ENCODE measurements around the gene CHRNG. TPM values are rescaled to one million over a fixed set of nuclear protein-coding genes. Genes with fewer than 3 reads are reported as not detected.

CHRNG gene
- total RNA-seq, 4 donors from 2014 or later = not detected

DNA sequence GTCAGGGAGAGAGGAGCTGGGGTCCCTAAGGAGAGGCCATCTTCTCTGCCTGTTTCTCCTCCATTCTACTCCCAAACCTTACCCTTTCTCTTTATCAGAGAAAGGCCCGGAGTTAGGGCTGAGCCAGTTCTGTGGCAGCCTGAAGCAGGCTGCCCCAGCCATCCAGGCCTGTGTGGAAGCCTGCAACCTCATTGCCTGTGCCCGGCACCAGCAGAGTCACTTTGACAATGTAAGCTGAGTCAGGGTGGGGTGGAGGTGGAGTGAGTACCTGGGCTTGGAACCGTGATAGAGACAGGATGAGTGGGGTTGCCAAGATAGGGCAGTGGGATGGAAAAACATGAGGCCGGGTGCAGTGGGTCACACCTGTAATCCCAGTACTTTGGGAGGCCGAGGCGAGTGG, 5.2 kb downstream of the CHRNG start:
- no peak for ATAC-seq
- Histone ChIP-seq H3K9me3 (no peaks in the 10 kb centered on the region), H3K27ac (no peak overlapping the region), H3K4me3 (no peak overlapping the region), H3K36me3 (peaks cover 0 to 18% of the 10 kb centered on the region in 2 donors), H3K4me1 (peaks cover 0 to 5% (median 0%) of the 10 kb centered on the region in 3 donors), H3K27me3 (peaks cover 20% of the 10 kb centered on the region)
- TF ChIP-seq POLR2A (IDR thresholded peaks at IDR 0.05) = no peak
- WGBS, 2 donors (ENCODE audit: low coverage in 1 of 2) = 88 to 100% methylated on average over 2 to 5 of the region's 6 CpGs

DNA sequence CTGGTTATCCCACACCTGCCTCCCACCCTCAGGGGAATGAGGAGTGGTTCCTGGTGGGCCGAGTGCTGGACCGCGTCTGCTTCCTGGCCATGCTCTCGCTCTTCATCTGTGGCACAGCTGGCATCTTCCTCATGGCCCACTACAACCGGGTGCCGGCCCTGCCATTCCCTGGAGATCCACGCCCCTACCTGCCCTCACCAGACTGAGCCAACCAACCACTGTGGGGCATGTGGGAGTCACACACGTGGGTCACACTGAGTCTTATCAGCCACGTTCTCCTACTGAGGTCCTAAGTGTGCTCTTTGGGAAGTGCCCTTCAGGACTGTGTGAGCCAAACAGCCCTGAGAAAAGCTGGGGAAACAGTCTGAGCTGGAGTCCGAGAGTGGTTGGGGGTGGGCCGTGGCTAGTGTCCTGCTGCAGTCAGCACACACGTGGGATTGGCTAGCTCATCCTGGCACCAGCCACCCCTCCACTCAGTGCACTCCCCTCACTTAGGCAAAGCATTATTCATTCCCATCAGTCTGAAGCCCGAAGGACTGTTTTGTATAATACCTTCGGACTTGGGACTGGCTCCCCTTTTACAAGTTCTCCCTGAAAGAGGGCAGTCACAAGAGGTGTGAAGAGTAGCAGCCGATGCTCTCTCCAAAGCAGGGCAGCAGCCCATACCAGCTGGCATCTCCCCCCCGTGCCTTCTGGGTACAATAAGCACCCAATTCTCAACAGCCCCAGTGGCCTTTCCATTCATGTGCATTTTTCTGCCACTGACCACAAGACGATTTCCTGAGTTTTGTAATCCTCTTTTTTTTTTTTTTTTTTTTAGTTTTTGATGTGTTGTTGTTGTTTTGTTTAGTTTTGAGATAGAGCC, 6.3 kb downstream of the CHRNG start:
- 91% methylated on average over 15 of the region's 17 CpGs; no CpG with 5 or more reads in 1 of the 2 donors for WGBS, 2 donors (ENCODE audit: low coverage in 1 of 2)
- peaks cover 0 to 18% of the 10 kb centered on the region in 2 donors for H3K36me3 ChIP-seq
- no peaks in the 10 kb centered on the region for H3K9me3 ChIP-seq
- peaks cover 9% of the 10 kb centered on the region for H3K27me3 ChIP-seq
- H3K4me3 ChIP-seq = no peak overlapping the region
- ATAC-seq = no peak
- TF ChIP-seq, protein P1, sequence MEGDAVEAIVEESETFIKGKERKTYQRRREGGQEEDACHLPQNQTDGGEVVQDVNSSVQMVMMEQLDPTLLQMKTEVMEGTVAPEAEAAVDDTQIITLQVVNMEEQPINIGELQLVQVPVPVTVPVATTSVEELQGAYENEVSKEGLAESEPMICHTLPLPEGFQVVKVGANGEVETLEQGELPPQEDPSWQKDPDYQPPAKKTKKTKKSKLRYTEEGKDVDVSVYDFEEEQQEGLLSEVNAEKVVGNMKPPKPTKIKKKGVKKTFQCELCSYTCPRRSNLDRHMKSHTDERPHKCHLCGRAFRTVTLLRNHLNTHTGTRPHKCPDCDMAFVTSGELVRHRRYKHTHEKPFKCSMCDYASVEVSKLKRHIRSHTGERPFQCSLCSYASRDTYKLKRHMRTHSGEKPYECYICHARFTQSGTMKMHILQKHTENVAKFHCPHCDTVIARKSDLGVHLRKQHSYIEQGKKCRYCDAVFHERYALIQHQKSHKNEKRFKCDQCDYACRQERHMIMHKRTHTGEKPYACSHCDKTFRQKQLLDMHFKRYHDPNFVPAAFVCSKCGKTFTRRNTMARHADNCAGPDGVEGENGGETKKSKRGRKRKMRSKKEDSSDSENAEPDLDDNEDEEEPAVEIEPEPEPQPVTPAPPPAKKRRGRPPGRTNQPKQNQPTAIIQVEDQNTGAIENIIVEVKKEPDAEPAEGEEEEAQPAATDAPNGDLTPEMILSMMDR (IDR thresholded peaks at IDR 0.05) = no peak
- TF ChIP-seq POLR2A (IDR thresholded peaks at IDR 0.05) = no peak
- no peak for TF ChIP-seq POLR2AphosphoS5 (IDR thresholded peaks at IDR 0.05)
- TF ChIP-seq EP300 (IDR thresholded peaks at IDR 0.05) = no peak
- no peak overlapping the region for H3K27ac ChIP-seq
- H3K4me1 ChIP-seq = peaks cover 0 to 11% (median 0%) of the 10 kb centered on the region in 3 donors

DNA sequence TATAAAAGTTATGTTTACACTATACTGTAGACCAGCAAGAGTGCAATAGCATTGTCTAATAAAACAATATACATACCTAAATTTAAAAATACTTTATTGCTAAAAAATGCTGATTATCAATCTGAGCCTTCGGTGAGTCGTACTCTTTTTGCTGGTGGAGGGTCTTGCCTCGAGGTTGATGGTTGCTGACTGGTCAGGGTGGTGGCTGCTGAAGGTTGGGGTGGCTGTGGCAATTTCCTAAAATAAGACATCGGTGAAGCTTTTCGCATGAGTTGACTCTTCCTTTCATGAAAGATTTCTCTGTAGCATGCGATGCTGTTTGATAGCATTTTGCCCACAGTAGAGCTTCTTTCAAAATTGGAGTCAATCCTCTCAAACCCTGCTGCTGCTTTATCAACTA, 8.5 kb downstream of the CHRNG start:
- H3K36me3 ChIP-seq = peaks cover 0 to 30% of the 10 kb centered on the region in 2 donors

DNA sequence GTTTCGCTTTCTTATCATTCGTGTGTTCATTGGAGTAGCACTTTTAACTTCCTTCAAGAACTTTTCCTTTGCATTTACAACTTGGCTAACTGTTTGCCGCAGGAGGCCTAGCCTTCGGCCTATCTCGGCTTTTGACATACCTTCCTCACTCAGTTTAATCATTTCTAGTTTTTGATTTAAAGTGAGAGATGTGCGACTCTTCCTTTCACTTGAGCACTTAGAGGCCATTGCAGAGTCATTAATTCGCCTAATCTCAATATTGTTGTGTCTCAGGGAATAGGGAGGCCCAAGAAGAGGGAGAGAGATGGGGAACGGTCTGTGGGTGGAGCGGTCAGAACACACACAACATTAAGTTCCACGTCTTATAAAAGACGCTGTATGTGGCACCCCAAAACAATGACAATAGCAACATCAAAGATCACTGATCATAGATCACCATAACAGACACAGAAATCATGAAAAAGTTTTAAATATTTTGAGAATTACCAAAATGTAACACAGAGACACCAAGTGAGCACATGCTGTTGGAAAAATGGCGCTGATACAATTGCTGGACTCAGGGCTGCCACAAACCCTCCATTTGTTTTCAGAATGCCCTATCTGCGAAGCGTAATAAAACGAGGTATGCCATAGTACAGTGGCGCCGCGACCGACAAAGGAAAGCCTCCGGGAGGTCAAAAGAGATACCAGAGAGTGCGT, 10.3 kb downstream of the CHRNG start:
- H3K27ac ChIP-seq = peak overlapping the region; percentile 92 to 100 (median 96)
- peaks cover 0 to 33% of the 10 kb centered on the region in 2 donors for H3K36me3 ChIP-seq
- no peak for TF ChIP-seq POLR2AphosphoS5 (IDR thresholded peaks at IDR 0.05)
- TF ChIP-seq, protein P1 (IDR thresholded peaks at IDR 0.05) = no peak
- TF ChIP-seq EP300 (IDR thresholded peaks at IDR 0.05) = no peak
- TF ChIP-seq POLR2A (IDR thresholded peaks at IDR 0.05) = no peak
- no peaks in the 10 kb centered on the region for H3K9me3 ChIP-seq
- H3K4me1 ChIP-seq = peaks cover 4 to 50% (median 11%) of the 10 kb centered on the region in 3 donors
- no peaks in the 10 kb centered on the region for H3K27me3 ChIP-seq
- 29 to 33% methylated on average over 14 to 18 of the region's 21 CpGs for WGBS, 2 donors (ENCODE audit: low coverage in 1 of 2)
- peak overlapping the region; percentile 77 to 100 for H3K4me3 ChIP-seq
- no peak for ATAC-seq

More for the DNA sequence above, 8.5 kb downstream of the CHRNG start:
- peaks cover 4 to 31% (median 11%) of the 10 kb centered on the region in 3 donors for H3K4me1 ChIP-seq
- H3K27ac ChIP-seq = no peak overlapping the region
- 93 to 98% methylated on average over 4 to 6 of the region's 6 CpGs for WGBS, 2 donors (ENCODE audit: low coverage in 1 of 2)
- ATAC-seq = no peak
- H3K9me3 ChIP-seq = no peaks in the 10 kb centered on the region
- no peak overlapping the region for H3K4me3 ChIP-seq
- H3K27me3 ChIP-seq = no peaks in the 10 kb centered on the region
- TF ChIP-seq POLR2A (IDR thresholded peaks at IDR 0.05) (no peak), EP300 (IDR thresholded peaks at IDR 0.05) (no peak), POLR2AphosphoS5 (IDR thresholded peaks at IDR 0.05) (no peak)
- TF ChIP-seq, protein P1 (IDR thresholded peaks at IDR 0.05) = no peak
